ENCODE data around the gene STRN4.
"Not testable (repeated sequence)": the region's sequence is repeated elsewhere in the genome, so short reads cannot be mapped to it uniquely, and the experiment has no call there.

Gene STRN4, protein sequence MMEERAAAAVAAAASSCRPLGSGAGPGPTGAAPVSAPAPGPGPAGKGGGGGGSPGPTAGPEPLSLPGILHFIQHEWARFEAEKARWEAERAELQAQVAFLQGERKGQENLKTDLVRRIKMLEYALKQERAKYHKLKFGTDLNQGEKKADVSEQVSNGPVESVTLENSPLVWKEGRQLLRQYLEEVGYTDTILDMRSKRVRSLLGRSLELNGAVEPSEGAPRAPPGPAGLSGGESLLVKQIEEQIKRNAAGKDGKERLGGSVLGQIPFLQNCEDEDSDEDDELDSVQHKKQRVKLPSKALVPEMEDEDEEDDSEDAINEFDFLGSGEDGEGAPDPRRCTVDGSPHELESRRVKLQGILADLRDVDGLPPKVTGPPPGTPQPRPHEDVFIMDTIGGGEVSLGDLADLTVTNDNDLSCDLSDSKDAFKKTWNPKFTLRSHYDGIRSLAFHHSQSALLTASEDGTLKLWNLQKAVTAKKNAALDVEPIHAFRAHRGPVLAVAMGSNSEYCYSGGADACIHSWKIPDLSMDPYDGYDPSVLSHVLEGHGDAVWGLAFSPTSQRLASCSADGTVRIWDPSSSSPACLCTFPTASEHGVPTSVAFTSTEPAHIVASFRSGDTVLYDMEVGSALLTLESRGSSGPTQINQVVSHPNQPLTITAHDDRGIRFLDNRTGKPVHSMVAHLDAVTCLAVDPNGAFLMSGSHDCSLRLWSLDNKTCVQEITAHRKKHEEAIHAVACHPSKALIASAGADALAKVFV

DNA sequence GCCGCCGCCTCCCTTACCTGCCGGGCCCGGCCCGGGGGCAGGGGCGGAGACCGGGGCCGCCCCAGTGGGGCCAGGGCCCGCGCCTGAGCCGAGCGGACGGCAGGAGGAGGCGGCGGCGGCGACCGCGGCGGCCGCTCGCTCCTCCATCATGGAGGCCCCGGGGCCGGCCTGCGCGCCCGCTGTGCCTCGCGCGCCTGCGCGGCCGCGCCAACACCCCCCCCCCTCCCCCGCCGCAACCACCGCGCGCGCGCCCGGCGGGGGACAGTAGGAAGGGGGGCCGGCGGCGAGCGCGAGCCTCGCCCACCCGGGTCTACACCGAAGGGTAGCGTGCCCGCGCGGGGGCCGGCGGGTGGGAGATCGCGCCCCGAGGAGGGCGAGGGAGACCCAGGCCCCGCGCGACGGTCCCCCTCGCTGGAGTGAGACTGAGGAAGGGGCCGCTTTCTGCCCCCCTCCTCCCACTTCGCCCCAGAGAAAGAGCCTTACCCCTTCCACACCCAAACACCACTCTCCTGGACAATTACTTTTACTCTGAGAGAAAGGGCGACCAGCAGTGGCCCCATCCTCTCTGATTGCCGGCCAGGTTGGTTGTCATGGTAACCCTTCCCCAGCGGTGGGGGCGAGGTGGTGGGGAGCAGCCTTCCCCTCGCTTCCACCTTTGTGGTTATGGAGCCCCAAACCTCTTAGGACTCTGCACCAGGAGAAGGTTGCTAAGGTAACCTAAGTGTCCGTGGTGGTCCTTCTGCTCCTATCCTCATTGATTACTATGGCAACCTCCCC is at the start of gene STRN4:
Gene STRN4 (minus strand): TSS at position 170 of the 777 bp plus-strand sequence. CDS start 20 bp downstream, at position 150.
- no peak for DNase-seq

DNA sequence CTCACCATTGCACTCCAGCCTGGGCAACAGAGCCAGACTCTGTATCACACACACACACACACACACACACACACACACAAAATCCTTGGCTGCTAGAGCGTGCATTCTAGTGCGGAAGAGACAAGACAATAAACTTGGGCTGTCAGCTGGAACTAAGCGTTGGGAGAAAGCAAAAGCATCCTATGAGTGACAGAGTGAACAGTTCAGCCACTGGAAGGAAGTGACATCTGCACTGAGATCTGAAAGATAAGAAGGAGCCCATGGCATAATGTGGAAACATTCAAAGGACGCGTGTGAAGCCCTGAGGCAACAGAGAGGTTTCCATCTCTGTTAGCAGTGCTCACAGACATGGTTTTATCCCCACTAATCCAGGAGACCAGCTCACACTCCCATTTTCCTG is 45.7 kb upstream of the STRN4 start:
- no peak for DNase-seq

DNA sequence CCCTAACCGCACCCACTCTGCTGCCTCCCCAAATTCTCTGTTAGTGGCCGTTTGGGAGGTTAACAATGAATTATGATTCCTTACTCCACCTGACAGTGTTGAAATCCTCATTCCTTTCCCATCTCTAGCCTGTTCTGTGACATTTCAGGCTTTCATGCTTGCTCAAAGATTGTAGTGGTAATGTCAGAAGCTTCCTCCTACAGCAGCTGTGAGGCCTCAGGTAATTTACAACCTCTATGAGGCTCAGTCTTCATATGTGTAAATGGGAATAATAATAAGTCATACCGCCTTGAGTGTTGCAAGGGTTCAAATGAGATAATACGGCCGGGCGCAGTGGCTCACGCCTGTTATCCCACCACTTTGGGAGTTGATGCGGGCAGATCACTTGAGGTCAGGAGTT is 43.1 kb upstream of the STRN4 start:
- no peak for DNase-seq

DNA sequence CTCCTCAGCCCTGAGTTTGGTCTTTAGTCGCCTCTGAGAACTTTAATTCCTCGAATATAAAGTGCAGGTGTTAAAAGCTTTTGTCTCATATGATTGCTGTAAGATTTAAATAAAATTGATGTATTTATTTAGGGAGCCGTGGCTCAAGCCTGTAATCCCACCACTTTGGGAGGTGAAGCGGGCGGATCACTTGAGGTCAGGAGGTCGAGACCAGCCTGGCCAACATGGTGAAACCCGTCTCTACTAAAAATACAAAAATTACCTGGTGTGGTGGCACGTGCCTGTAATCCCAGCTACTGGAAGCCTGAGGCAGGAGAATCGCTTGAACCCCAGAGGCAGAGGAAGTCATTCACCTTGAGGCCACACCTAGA is 42.7 kb upstream of the STRN4 start:
- no peak for DNase-seq

DNA sequence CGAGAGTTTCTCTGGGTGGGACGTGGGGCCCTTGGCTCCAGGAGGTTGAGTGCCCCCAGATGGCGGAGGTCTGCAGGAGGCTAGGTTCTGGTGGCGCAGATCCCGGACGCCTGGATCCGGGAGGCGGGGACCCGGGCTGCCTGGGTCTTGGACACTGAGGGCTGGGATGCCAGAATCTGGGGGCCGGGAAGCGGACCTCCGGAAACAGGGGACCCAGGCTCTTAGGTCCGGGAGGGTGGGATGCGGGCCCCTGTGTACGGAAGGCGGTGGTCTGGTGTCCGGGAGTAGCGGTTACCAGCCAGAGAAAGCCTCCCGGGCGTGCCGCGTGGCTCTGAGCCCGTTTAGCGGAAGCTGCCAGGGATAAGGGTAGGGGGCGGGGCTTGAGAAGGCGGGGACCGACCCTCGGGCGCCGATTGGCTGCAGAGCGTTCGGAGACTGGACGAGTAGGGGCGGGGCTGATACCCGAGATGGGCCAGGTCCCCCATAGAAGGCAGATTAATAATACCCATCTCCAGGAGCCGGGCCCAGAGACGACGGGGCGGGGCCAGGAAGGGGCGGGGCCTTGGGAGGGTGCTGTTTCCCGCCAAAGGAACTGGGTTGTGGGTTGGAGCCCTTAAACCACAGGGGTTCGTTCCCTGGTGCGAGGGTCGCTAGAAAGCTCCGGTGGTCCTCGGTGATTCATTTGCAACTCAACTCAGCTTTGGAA is 42.2 kb upstream of the STRN4 start, which contains the start of gene SLC1A5:
Gene SLC1A5 (minus strand): TSS at position 333 of the 706 bp plus-strand sequence. CDS start 629 bp downstream, outside the sequence.
- peak; percentile 92 for DNase-seq

DNA sequence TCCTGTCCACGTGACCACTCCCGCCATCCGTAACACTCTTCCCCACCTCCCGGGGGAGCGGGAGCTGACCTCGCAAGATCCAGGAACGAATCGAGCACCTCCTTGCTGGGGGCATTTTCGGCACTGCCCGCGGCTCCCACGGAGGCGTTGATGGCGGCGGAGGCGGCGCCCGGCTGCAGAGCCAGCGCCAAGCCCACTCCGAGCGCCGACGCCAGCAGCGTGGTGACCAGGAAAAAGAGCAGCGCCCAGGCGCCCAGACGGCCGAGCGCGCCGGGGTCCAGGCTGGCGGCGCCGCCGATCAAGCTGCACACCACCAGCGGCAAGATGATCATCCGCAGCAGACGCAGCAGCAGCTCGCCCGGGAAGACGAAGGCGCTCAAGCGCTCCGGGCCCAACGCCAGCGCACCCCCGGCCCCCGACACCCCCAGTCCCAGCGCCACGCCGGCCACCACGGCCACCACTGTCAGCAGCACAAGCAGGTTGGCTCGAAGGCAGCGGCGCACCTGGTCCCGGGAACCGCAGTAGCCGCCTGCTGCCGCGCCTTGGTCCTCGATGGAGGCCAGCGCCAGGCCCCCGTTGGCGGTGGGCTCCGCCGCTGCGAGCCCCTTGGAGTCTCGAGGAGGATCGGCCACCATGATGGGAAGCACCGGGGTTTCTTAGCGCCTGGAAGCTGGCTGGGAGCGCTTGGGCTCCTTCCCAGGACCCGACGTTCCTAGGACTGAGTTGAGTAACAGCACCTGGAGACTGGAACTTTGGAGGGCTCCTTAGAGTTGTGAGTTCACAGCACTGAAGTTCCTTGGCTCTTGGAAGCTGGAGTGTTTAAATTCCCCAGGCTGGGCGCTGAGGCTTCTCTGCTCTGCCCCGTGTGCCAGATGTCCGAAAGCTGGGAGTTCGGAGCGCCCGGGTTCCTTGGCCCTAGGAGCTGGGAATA is 41.3 kb upstream of the STRN4 start:
- DNase-seq: peak; percentile 49

DNA sequence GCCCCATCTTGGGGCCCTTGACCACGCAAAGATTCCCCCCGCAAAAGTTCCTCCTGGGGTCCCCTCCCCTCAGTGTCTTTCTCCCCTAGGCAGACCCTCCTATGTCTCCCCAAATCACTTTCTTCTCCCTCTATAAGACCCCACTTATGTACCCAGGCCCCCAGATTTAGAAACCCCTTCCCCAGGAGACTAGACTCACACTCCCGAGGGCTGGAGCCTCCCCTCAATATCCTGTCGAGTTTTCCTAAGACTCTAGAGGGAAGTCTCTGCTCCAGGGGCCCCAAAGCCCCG is 40.7 kb upstream of the STRN4 start:
- DNase-seq: no peak

DNA sequence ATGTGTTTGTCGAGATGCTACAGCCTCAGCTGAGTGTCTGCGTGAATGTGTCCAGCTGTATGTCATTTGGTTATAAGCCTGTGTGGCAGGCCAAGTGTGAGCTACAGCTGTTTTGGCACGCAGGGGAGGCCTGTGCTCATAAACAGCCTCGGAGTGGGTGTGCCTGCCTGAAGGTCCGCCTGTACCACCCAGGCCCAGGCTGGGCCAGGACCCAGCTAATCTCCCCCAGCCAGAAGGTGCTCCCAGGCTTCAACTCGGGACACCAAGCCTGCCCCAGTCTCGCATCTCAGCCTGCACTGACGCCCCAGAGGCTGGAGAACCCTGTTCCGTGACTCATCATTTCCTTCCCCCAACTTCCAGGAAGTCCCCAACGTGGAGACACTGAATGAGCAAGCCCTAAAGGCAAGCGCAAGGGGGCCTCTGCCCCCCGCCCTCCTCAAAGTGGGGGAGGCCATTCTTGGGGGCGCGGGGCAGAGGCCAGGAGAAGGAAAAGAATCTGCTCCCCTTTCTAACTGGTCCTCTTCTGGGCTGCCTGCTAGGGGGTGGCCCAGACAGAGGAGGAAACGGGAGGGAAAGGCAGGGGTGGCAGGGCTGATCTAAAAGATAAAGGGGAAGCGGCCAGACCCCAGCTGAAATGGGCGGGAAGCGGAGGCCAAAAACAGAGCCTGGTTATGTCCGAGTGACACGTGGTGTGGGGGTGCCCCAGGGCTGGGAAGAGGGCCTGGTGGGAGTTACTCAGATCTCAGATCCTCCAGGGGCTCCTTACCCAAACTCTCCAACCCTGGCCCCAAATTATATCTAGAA is 40.2 kb upstream of the STRN4 start:
- peak; percentile 41 for DNase-seq

DNA sequence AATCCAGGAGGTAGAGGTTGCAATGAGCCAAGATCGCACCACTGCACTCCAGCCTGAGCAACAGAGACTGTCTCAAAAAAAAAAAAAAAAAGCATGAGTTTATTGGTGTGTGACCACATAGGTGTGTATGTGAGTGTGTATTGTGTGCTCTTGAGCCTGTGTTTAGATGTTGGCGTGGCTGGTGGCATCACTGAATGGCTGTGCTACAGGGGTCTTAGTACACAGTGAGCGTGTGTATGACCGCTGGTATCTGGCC is 39.7 kb upstream of the STRN4 start:
- DNase-seq: no peak

DNA sequence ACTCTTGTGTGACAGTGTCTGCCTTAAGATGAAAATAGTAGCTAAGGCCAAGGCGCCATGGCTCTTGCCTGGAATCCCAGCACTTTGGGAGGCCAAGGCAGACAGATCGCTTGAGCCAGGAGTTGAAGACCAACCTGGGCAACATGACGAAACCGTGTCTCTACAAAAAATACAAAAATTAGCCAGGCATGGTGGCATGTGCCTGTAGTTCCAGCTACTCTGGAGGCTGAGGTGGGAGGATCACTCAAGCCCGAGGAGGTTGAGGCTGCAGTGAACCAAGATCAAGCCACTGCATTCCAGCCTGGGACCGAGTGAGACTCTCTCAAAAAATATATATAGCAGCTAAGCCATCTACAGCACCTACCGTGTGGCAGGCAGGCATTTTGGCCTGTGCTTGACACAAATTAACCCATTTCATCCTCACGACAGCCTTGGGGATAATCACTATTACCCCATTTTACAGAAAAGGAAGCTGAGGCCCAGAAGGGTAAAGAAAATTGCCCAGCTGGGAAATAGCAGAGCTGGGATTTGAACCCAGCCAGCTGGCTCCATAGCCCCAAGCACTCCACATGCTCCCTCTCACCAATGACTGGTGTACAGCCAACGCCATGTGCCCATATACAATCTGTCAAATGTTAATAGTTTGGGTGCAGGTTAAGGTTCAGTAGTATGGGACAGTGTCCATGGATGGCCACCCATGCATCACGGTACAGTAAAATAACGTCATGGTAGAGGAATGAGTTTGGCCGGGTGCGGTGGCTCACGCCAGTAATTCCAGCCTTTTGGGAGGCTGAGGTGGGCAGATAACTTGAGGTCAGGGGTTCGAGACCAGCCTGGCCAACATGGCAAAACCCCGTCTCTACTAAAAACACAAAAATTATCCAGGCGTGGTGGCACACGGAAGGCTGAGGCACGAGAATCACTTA is 39.1 kb upstream of the STRN4 start:
- no peak for DNase-seq

DNA sequence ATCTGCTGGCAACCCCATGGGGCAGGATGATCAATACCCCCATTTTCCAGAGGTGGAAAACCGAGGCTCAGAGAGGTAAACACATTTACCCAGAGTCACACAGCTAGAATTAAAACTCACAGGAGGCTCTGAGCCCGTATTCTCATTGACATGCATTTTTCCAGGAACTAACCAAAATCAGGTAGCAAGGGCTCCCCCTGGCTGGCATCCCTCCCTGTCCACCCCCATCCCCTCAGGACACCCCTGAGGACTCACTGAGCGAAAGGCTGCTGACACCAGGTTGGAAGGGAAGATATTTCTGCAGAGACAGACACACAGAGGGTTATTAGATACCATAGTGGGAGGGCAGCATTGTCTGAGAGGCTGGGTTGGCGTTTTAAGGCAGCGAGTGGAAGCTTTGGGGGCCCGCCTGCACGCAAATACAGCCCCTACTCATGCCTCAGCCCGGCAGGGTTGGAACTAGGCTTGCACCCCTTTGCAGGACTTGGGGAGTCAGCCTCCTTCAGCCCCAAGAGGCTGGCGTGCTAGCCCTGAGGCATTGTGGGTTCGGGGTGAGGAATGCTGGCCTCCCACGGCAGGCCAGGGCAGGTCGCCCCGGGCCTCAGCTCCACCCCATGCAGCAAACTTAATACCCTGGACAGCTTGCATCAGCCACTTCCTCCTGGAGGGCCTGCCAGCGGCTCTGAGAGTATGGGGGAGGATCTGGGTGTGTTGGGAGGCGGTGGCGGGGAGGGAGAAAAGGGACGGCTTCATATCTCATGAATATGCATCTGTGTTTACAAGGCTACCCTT is 38.2 kb upstream of the STRN4 start:
- DNase-seq: peak; percentile 29

DNA sequence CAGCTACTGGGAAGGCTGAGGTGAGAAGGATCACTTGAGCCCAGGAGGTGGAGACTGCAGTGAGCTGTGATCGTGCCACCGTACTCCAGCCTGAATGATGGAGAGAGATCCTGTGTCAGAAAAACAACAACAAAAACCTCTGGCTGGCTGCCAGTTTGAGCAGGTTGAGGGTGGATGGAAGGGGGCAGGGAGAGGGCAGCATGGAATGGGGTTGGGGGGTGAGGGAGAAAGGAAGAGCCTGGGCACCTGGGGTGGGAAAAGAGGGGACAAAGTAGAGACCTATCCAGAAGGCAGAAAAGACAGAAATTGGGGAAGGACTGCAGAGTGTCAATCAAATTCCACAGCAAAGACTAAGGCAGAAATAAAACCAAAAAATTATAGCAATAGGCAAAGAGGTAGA is 37.4 kb upstream of the STRN4 start:
- no peak for DNase-seq

DNA sequence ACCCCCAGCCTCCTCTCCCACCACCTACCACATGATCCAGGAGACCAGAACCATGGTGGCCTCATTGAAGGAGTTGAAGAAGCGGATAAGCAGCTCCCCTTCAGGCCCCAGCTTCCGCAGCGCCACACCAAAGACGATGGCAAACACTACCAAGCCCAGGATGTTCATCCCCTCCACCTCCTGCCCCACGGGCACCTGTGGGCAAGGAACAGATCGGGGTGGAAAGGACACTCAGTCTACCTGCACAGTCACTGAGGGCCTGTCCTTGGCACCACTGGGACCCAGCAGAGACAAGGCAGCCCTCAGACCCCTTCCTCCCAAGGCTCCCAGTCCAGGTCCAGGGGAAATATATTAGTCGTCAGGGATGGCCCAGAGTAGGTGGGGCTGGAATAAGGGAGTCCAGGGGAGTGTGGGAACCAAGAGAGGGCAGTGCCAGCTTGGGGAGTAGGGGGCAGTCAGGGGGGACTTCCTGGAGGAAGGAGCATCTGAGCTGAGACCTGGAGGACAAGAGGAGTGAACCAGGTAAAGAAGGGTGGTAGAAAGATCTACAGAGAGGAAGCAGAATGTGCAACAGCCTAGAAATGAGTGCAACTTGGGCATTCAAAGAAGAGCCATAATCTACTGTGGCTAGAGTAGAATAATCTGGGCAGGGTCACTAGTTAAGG is 36.2 kb upstream of the STRN4 start:
- DNase-seq: no peak

DNA sequence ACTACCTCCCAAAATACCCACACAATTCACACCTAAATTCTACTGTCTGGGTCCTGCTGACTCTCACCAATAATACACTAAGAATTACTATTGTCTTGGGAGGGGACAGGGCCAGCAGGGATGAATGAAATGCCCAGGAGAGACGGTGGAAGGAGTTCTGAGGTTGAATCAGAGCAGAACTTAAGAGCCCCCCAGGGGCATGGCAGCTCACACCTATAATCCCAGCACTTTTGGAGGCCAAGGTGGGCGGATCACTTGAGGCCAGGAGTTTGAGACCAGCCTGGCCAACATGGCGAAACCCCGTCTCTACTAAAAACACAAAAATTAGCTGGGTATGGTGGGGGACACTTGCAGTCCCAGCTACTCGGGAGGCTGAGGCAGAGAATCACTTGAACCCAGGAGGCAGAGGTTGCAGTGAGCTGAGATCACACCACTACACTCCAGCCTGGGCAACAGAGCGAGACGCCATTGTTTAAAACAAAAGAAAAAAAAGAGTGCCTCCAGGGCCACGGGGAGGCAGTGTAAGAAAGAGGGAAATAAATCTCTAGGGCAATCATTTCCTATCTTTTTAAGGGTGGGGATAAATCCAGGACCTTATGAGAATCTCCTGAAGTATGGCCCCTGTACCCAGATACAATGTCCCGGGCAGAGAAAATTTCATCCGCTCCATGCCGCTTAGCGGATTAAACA is 31.9 kb upstream of the STRN4 start:
- not testable (repeated sequence) for DNase-seq

DNA sequence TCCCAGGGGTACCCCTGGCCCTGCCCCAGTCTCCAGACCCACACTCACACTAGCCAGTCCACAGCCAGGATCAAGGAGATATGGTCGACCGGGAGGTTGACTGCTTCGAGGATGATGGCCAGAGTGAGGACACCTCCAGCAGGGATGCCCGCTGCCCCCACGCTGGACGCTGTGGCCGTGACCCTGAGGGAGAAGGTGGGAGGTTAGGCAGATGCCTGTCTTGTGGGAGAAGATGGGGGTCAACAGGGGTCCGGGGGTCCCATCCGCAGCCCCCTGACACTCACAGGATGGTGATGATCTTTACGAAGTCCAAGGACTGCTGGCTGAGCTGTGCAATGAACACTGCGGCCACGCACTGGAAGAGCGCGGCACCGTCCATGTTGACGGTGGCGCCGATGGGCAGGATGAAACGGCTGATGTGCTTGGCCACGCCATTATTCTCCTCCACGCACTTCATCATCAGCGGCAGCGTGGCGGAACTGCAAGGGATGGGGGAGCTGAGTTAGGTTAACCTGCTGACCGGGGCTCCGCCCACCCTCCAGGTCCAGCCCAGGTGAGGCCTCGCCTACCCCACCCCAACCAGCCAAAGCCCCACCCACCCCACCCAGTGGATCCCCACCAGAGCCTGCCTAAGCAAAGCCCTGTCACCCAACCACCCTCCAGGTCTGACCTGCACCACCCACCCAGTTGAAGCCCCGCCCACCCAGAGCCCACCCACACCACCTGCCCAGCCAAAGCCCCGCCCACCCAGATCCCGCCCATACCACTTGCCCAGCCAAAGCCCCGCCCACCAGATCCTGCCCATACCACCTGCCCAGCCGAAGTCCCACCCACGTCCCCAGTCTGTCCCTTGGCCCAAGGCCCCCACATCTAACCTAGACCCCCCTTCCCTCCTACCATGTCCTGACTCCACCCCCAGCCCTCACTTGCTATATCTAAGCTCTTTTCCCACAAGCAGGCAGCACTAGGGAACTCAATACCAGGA is 31.0 kb upstream of the STRN4 start:
- no peak for DNase-seq

DNA sequence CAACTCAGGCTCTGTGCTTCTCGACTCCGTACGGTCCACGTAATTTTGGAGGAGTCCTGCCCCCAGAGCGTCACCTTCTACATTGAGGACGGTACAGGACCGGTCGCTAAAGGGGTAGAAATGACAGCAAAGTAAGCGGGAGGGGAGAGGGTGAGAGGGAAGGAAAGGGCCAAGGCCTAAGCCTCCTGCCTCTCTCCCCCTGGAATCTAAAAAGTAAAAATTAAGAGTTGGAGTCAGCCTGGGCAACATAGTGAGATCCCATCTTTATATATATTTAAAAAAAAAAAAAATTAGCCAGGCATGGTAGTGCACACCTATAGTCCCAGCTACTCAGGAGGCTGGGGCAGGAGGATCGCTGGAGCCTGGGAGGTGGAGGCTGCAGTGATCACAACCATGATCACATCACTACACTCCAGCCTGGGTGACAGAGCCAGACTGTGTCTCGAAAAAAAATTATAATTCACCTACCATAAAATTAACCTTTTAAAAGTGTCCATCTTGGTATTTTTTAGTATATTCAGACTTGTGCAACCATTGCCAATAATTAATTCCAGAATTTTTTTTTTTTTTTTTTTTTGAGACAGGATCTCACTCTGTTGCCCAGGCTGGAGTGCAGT is 29.5 kb upstream of the STRN4 start:
- no peak for DNase-seq
